ENCODE results near the gene TMOD3.
A peak's percentile ranks its signal among the peaks of the same experiment; 100 is the strongest.

Gene TMOD3

GRCh38 chr15:51796847-51797401 lies 32.5 kb upstream of the TMOD3 start:
- no peak overlapping the region for H3K27ac ChIP-seq
- no peak for TF ChIP-seq ZFX (IDR thresholded peaks at IDR 0.05)

GRCh38 chr15:51798281-51798680 lies 31.2 kb upstream of the TMOD3 start:
- TF ChIP-seq CTCF (conservative IDR thresholded peaks at IDR 0.05) (no peak), ZFX (IDR thresholded peaks at IDR 0.05) (no peak)
- H3K27ac ChIP-seq = no peak overlapping the region

- H3K27ac ChIP-seq = no peak overlapping the region
- TF ChIP-seq CTCF (conservative IDR thresholded peaks at IDR 0.05) = no peak
- TF ChIP-seq ZFX (IDR thresholded peaks at IDR 0.05) = no peak
Observed at GRCh38 chr15:51799282-51800252, 29.9 kb upstream of the TMOD3 start.

- TF ChIP-seq ZFX (IDR thresholded peaks at IDR 0.05) (no peak), CTCF (conservative IDR thresholded peaks at IDR 0.05) (peak; percentile 77)
- no peak overlapping the region for H3K27ac ChIP-seq
Observed at GRCh38 chr15:51801391-51801835, 28.0 kb upstream of the TMOD3 start.

GRCh38 chr15:51802593-51802992 lies 26.9 kb upstream of the TMOD3 start:
- TF ChIP-seq CTCF (conservative IDR thresholded peaks at IDR 0.05) (no peak), ZFX (IDR thresholded peaks at IDR 0.05) (no peak)
- no peak overlapping the region for H3K27ac ChIP-seq

- H3K27ac ChIP-seq = no peak overlapping the region
- TF ChIP-seq ZFX (IDR thresholded peaks at IDR 0.05) = no peak
Observed at GRCh38 chr15:51803965-51804364, 25.5 kb upstream of the TMOD3 start.

- no peak overlapping the region for H3K27ac ChIP-seq
- no peak for TF ChIP-seq ZFX (IDR thresholded peaks at IDR 0.05)
- no peak for TF ChIP-seq CTCF (conservative IDR thresholded peaks at IDR 0.05)
Observed at GRCh38 chr15:51806123-51806522, 23.3 kb upstream of the TMOD3 start.

GRCh38 chr15:51809457-51809856 lies 20.0 kb upstream of the TMOD3 start:
- H3K27ac ChIP-seq = no peak overlapping the region
- TF ChIP-seq CTCF (conservative IDR thresholded peaks at IDR 0.05) = no peak
- TF ChIP-seq ZFX (IDR thresholded peaks at IDR 0.05) = no peak
